Islet precursor cell (in vitro differentiated cells): Measurements from ENCODE around the gene LAD1.

Source experiments
- DNase-seq: peaks from one replicate; pipeline ENCODE4 v3.0.0-alpha.2; 2018

The LAD1 gene

DNA sequence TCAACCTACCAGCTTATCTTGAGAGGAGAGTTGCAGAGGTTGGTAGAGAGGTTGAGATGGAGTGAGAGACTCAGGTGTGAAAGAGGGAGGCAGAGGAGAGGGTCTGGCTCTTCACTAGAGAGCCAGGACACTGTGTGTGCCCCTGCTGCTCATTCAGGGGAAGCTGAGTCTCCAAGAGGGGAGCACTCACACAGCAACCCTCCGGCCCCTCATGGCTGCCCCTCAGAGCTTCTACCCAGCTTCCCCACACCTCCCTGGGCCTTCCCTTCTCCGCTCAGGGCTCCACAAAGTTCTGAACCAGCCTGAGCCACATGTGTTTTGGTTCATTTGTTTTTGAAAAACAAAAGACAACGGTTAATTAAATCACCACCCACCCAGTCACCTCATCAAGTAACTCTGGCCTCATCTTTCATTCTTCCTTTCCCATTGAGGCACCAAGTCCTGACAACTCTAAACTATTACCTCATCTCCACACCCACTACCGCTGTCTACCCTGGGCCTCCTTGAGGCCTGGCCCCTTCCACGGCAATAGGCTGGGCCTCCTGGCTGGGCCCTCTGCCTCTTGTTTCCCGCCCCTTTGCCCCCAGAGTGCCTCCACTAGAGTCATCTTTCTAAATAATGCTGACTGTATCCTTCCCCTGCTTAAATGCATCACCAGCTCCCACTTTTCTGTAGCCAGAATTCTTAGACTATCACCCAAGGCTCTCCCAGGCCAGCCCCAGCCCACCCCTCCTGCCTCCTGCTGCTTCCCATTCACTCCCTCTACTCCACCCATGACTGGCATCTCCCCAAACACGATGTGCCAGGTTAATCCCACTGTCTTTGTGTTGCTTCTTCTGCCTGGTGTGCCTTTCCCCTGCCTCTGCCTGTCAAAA, 54.7 kb downstream of the LAD1 start:
- no peak for DNase-seq

DNA sequence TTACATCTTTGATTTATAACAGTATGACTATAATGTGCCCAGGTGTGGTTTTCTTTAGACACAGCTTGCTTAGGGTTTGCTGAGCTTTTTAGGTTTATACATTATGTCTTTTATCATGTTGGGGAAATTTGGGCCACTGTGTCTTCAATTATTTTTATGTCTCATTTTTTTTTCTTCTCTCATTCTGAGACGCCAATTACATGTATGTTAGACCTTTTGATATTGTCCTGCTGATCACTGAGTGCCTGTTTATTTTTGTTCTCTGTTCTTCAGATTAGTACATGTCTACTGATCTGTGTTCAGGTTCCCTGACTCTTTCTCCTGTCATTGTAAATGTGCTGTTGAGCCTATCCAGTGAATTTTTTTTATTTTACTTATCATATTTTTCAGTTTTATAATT, 57.7 kb downstream of the LAD1 start:
- DNase-seq: no peak

DNA sequence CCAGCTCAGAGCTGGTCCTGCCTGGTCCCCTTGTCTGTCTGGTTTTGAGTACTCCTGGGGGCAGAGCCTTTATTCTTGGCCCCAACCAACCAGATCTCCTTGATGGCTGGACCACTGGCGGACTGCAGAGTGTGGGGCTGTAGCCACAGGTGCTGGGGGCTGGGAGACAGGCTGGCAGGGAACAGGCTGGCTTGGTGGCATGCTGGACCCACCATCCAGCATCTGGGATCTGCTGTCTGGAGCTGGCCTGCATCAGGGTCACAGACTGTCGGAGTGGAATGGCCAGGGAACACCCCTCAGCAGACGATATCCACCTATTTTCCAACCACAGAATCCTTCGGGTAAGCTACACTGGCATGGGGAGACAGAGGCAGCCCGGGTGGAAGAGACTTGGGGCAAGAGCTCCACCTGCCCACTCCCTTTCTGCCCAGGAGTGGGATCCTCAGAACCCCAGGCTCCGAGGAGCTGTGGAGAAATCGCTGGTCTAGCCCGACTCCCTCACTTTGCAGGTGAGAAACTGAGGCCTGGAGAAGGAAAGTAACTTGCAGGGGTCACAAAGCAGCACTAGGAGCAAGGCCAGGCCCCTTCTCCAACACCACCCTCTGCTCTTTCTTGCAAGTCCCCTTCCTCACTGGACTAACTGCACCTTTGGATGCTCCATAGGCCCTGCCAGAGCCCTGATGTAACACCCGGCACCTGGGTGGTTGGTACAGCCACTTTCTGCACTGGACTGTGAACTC, 62.2 kb downstream of the LAD1 start:
- DNase-seq: no peak

DNA sequence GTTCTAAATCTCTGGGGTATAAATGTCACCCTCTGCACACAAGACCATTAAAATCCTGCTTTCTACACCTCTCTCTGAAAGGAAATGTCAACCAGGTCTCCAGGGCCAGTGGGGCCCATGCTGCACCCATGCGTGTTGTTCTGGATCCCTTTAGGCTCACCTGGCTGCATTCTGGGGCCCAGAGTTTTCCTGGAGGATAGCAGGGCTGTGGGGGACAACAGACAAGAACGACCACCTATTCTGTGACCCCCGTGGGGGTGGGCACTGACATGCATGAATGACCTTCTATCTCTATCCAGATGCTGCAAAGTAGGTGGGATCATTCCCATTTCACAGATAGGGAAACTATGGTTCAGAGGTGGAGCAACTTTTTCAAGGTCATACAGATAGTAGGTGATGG, 63.2 kb downstream of the LAD1 start:
- DNase-seq: no peak

DNA sequence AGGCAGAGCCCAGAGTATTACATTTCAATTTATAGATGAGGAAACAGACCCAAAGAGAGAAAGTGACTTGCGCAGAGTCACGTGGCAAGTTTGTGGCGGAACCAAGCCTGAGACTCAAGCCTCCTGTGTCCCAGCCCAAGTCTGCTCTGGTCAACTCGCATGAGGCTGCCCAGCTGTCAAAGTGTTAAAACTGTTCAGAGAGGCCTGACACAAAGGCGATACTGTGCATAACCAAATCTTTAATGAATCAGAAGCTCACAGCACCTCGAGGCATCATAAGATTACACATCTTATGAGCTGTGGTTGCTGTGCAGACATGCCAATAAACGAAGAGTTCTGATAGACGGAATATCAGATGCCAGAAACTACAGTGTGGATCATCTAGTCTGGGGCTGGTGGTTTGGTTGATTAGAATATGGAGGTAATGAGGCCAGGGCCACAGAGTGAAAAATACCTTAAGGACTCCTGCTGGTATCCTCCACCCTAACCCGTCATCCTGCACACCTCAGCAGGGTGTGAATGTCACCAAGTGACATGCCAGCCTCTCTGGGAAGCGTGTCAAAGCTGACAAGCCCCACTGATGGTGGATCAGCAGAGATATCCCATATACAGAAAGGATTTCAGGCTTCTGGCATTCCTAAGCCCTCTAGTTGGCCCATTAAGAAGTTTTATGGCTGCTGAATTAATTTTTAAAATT, 63.8 kb downstream of the LAD1 start:
- DNase-seq: no peak

DNA sequence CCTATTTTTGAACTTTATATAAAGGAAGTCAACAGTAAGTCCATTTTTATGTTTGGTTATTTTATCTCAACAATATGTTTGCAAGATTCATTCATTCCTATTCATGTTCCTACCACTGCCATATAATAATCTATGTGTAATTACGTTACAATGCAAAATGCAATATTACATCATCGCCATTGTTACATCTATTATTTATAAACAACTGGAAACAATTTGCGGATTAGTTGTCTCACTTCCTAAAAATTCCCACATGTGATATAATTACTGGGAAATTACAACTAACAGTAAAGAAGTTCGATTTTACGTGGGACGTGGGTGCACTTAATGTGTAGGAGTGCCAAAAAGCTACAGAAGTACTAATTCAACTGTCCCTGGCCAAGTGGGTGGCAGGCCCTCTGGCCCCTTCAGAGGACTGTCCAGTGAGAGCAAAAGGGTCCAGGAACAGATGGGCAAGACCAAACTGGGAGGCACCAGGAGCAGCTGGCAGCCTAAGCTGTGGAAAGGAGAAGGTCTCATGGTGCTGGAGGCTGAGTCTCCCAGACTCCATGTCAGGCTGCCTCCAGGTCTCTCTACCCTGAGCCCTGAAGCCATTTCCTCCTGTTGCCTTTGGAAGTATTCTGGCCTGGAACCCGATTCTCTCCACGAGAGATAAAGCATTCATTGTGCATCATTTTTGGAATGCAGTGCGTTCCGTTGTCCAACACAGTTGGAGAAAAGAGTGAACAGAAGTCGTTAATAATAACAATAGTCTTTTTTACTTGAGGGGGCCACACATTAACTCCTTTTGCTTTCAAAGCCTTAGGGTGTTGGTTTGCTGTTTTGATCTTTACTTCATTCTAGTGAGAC, 64.6 kb downstream of the LAD1 start:
- DNase-seq: no peak

DNA sequence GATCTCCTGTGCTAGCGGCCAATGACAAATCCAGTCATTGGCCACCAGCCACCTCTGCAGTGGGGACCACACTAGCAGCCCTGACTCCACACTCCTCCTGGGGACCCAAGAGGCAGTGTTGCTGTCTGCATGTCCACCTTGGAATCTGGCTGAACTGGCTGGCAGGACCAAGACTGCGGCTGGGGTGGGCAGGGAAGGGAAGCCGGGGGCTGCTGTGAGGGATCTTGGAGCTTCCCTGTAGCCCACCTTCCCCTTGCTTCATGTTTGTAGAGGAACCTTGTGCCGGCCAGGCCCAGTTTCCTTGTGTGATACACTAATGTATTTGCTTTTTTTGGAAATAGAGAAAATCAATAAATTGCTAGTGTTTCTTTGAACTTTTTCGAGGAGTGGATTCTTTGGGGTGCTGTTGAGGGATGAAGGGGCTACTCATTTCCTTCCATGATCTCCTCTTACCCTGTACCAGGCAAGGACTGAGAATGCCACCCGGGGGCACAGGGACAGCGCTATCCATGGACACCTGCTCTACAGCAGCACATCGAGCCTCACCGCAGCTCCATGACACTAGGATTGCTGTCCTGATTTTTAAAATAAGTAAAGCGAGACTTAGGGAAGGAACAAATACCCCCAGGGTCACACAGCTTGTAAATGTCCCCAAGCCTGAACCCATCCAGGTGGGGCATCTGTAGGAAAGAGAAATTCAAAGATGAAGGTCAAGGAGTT, 66.3 kb downstream of the LAD1 start:
- DNase-seq: no peak

DNA sequence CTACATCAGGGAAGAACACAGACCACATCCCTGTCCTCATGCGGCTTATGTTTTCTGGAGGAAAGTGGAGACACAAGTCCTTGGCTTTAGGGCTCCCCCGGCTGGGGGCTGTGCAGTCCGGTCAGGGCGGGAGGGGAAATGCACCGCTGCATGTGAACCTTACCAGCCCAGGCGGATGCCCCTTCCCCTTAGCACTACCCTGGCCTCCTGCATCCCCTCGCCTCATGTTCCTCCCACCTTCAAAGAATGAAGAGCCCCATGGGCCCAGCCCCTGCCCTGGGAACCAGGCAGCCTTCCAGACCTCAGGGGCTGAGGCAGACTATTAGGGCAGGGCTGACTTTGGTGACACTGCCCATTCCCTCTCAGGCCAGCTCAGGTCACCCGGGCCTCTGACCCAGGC, 67.1 kb downstream of the LAD1 start:
- DNase-seq: no peak

DNA sequence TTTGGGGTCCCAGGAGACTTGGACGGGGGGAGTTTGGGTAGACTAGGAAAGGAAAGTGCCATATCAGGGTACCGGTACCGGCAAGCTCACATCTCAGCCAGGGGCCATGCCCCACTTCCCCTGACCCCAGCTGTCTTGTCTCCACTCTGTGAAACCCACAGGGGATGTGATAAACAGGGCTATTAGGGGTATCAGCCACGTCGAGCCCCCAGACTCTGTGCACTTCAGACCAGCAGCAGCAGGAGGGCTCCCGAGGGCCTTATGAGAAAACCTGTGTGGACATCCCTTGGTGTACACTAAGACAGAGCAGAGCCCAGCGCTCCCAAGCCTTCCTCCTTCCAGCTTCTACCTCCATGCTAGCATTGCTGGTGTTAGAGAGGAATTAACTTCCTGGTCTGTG, 68.0 kb downstream of the LAD1 start:
- DNase-seq: no peak
